Loucy (cell line): ENCODE measurements around the gene MUTYH.

ENCODE experiments used
- H2AFZ ChIP-seq: fragments of 200-600 bp; sonication (generic); 2 replicates; pipeline ENCODE4 v1.6.0; 2016; ENCODE audit warnings: antibody characterized with exemption, mild to moderate bottlenecking, low read length, moderate library complexity
- H3F3A ChIP-seq: fragments of 200-600 bp; 2 replicates; pipeline ENCODE4 v1.6.0; 2016; ENCODE audit warnings: antibody characterized with exemption, low read depth, mild to moderate bottlenecking
- H3K27me3 ChIP-seq: fragments of 200-600 bp; sonication (generic); 2 replicates; pipeline ENCODE4 v1.6.1; 2014; ENCODE audit warnings: low read length, mild to moderate bottlenecking; ENCODE audit not compliant: insufficient read depth, poor library complexity, severe bottlenecking
- H3K36me3 ChIP-seq: fragments of 200-600 bp; sonication (generic); 2 replicates; pipeline ENCODE4 v1.6.1; 2016; ENCODE audit warnings: low read length; ENCODE audit not compliant: insufficient read depth
- H3K4me1 ChIP-seq: fragments of 200-600 bp; sonication (generic); 2 replicates; pipeline ENCODE4 v1.5.1; 2014; ENCODE audit warnings: low read length, mild to moderate bottlenecking; ENCODE audit not compliant: insufficient read depth, poor library complexity, severe bottlenecking
- H3K4me2 ChIP-seq: fragments of 200-600 bp; sonication (generic); 2 replicates; pipeline ENCODE4 v1.6.0; 2014; ENCODE audit warnings: antibody characterized with exemption, low read length, low read depth, mild to moderate bottlenecking; ENCODE audit not compliant: poor library complexity, severe bottlenecking
- H3K4me3 ChIP-seq: fragments of 200-600 bp; sonication (generic); 2 replicates; pipeline ENCODE4 v1.5.1; 2014; ENCODE audit warnings: low read length, mild to moderate bottlenecking, mixed read lengths; ENCODE audit not compliant: poor library complexity, severe bottlenecking
- H3K79me2 ChIP-seq: fragments of 200-600 bp; sonication (generic); 2 replicates; pipeline ENCODE4 v1.6.1; 2014; ENCODE audit warnings: low read length; ENCODE audit not compliant: insufficient read depth
- H3K9ac ChIP-seq: fragments of 200-600 bp; sonication (generic); 2 replicates; pipeline ENCODE4 v1.6.0; 2014; ENCODE audit warnings: mild to moderate bottlenecking, low read depth, low read length, moderate library complexity; ENCODE audit not compliant: poor library complexity, severe bottlenecking
- H3K9me2 ChIP-seq: fragments of 200-600 bp; sonication (generic); replicated peaks from 2 replicates; pipeline ENCODE4 v1.6.1; 2016; ENCODE audit warnings: low read depth, low read length, mixed read lengths
- H3K9me3 ChIP-seq: fragments of 200-600 bp; sonication (generic); 2 replicates; pipeline ENCODE4 v1.6.1; 2014; ENCODE audit warnings: mild to moderate bottlenecking, antibody characterized with exemption, low read length, low read depth; ENCODE audit not compliant: insufficient read depth
- H4K20me1 ChIP-seq: fragments of 200-600 bp; sonication (generic); 2 replicates; pipeline ENCODE4 v1.6.0; 2014; ENCODE audit warnings: antibody characterized with exemption, low read length, mild to moderate bottlenecking; ENCODE audit not compliant: insufficient read depth, poor library complexity, severe bottlenecking
- EZH2phosphoT487 ChIP-seq: fragments of 200-600 bp; IDR thresholded peaks from 2 replicates; pipeline ENCODE4 v1.6.1; 2018; ENCODE audit warnings: antibody characterized with exemption, mild to moderate bottlenecking, moderate library complexity, borderline replicate concordance
- TF ChIP-seq, protein P1 (sequence below): fragments of 200-600 bp; sonication (generic); conservative IDR thresholded peaks from 2 replicates; pipeline ENCODE4 v1.5.1; 2014; ENCODE audit warnings: mild to moderate bottlenecking, antibody characterized with exemption, low read length

The MUTYH gene

DNA sequence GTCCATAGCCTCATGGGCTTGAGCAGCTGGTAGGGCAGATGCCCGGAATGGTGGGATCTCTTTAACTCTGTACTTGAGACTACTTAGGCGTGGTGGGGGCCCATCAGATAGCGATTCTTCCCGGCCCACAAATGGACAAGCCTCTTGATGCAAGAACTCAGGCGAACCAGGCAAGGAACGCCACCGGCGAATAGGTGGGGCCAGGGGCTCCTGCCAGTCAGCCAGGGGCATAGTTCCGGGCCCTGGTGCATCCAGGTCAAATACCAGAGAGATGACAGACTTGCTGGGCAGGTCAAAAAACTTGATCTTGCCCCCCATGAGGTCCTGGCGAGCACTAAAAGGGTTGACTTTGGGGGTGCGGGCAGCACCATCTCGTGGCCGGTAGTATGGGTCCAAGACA lies 4.8 kb upstream of the MUTYH start:
- peaks cover 26% of the 10 kb centered on the region for H3K4me1 ChIP-seq
- H3K4me2 ChIP-seq, result no peak overlapping the region
- H3K9me3 ChIP-seq, result no peaks in the 10 kb centered on the region
- peaks cover 45% of the 10 kb centered on the region; the same call in 1 of the 2 replicates for H3K36me3 ChIP-seq
- no peak overlapping the region for H3K4me3 ChIP-seq
- TF ChIP-seq, protein P1, sequence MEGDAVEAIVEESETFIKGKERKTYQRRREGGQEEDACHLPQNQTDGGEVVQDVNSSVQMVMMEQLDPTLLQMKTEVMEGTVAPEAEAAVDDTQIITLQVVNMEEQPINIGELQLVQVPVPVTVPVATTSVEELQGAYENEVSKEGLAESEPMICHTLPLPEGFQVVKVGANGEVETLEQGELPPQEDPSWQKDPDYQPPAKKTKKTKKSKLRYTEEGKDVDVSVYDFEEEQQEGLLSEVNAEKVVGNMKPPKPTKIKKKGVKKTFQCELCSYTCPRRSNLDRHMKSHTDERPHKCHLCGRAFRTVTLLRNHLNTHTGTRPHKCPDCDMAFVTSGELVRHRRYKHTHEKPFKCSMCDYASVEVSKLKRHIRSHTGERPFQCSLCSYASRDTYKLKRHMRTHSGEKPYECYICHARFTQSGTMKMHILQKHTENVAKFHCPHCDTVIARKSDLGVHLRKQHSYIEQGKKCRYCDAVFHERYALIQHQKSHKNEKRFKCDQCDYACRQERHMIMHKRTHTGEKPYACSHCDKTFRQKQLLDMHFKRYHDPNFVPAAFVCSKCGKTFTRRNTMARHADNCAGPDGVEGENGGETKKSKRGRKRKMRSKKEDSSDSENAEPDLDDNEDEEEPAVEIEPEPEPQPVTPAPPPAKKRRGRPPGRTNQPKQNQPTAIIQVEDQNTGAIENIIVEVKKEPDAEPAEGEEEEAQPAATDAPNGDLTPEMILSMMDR, result no peak
- no peak for TF ChIP-seq EZH2phosphoT487
- no peaks in the 10 kb centered on the region for H3K9me2 ChIP-seq
- H3K79me2 ChIP-seq, result peaks cover 45% of the 10 kb centered on the region
- H2AFZ ChIP-seq, result no peak overlapping the region
- H4K20me1 ChIP-seq, result peaks cover 30% of the 10 kb centered on the region
- no peak overlapping the region for H3K9ac ChIP-seq
- no peaks in the 10 kb centered on the region for H3K27me3 ChIP-seq
- H3F3A ChIP-seq, result no peaks in the 10 kb centered on the region

DNA sequence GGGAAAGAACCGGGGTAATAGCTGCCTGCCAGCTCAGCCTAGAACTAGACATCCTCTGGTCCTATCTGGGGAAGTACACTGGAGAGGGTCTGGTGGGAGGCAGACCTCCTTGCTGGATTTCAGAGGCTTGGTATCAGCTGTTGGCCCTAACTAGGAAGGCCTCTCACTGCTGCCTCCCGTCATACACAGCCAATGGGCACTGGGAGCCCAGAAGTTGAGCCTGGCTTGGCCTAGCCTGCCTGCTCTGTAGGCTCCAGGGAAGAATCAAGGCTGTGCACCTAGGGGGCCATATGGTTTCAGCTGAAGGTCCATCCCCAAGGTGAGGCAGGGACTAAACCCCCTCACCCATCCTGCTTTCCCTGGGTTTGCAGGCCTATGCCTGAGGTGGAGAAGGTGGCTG lies 4.3 kb upstream of the MUTYH start:
- Histone ChIP-seq H4K20me1 (peaks cover 30% of the 10 kb centered on the region), H3K36me3 (peaks cover 45% of the 10 kb centered on the region; the same call in 1 of the 2 replicates)
- TF ChIP-seq, protein P1, result no peak

GRCh38 chr1:45340816-45341466 lies 701 bp upstream of the MUTYH start:
- peak overlapping the region; percentile 100 for H3K4me2 ChIP-seq
- TF ChIP-seq, protein P1, result no peak
- no peak for TF ChIP-seq EZH2phosphoT487
- peaks cover 39% of the 10 kb centered on the region; the same call in 1 of the 2 replicates for H3K36me3 ChIP-seq
- H2AFZ ChIP-seq, result peak overlapping the region; percentile 30; the same call in 1 of the 2 replicates
- H3F3A ChIP-seq, result no peaks in the 10 kb centered on the region
- peaks cover 30% of the 10 kb centered on the region for H4K20me1 ChIP-seq
- peaks cover 46% of the 10 kb centered on the region for H3K4me1 ChIP-seq
- no peaks in the 10 kb centered on the region for H3K9me2 ChIP-seq
- peaks cover 70% of the 10 kb centered on the region for H3K79me2 ChIP-seq
- peak overlapping the region; percentile 93 for H3K9ac ChIP-seq
- H3K4me3 ChIP-seq, result peak overlapping the region; percentile 96
- no peaks in the 10 kb centered on the region for H3K27me3 ChIP-seq
- H3K9me3 ChIP-seq, result no peaks in the 10 kb centered on the region

More for the DNA sequence above, 4.3 kb upstream of the MUTYH start:
- Histone ChIP-seq H3K9me2 (no peaks in the 10 kb centered on the region), H3K4me2 (no peak overlapping the region), H3K27me3 (no peaks in the 10 kb centered on the region), H3K4me1 (peaks cover 26% of the 10 kb centered on the region), H3F3A (no peaks in the 10 kb centered on the region), H2AFZ (no peak overlapping the region), H3K4me3 (no peak overlapping the region), H3K9me3 (no peaks in the 10 kb centered on the region), H3K9ac (no peak overlapping the region), H3K79me2 (peaks cover 47% of the 10 kb centered on the region)
